Measurements from ENCODE around the gene OR9I1.

OR9I1 gene, protein sequence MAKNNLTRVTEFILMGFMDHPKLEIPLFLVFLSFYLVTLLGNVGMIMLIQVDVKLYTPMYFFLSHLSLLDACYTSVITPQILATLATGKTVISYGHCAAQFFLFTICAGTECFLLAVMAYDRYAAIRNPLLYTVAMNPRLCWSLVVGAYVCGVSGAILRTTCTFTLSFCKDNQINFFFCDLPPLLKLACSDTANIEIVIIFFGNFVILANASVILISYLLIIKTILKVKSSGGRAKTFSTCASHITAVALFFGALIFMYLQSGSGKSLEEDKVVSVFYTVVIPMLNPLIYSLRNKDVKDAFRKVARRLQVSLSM

DNA sequence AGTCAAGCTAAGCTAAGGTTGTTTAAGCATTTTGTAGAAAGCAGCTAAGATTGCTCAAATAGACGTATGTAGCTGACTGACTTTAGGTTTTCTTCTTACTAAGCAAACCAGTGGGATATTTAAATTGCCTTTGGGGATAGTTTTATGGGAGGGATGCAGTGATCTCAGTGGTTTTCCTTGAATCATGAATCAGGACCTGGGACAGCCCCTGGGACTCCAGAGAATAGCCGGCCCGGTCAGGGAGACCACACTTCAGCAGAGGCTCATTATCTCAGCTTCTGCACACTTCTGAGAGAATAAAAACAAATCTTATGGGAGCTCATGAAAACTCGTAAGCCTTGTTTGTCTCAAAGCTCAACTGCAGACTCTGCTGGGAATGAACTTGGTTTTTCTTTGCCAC, at the start of gene OR9I1:
Gene OR9I1, minus strand, starts transcription at position 62 of the 400 bp plus-strand sequence. CDS start 6,086 bp downstream, outside the sequence.
- DNase-seq: no peak

DNA sequence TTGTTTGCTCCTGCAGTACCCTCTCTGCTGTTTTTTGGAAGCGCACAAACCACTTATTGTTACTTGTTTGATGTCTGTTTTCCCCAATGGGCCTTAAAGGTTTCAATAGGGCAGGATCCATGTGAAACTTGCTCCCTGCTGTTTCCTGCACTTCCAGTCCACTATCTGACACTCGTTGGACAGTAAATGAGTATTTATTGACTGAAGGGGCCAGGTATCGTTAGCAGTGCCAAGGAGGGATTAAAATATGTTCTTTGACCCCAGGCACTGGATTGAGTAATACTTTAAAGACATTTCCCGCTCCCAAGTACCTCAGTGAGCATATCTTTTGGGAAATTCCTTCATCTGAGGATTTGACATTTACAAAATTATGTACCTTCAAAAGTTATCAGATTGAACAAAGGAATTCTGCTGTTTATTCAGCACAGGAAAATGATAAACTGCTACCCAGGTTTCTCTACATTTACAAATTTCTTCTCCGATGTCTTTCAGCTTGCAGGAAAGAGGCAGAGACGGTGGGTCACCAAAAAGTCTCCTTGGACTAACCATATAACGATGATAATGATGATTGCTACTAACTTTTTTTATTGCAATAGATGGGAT, 40.3 kb upstream of the OR9I1 start:
- no peak for DNase-seq

DNA sequence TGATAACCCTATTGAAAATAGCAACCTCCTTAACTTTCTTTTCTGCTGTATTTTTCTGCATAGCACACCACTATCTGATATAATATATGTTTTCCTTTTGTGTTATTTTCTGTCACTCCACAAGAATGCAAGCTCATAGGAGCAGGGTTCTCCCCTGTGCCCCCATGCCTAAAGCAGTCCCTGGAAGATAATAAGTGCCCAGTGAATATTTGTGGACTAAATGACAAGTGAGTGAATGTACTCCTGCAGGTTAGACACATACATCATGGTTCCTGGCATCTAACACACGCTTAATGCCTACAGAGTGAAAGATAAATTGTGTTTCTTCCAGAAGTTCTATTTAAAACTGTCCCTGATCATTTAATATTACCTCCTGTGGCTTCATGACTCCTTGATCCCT, 39.7 kb upstream of the OR9I1 start:
- DNase-seq: no peak

- DNase-seq: no peak
These were observed 39.1 kb upstream of the OR9I1 start for GRCh38 chr11:58164389-58164788.

DNA sequence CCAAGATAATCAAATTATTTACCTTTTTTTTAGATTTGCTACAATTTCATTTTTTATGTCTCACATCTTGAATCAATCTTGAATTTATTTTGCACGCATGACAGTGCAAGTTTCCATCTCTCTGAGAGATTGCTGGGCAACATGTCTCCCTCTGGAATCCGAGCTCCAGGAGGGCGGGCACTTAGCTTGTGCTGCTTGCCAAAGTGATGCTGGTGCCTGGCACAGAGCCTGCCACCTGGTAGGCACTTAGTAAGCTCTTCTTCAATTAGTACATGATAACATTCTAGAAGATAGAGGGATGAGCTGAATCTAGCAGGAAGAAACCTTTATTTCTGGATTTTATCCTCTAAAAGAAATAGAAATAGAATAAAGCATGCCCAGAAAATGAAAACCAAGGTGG, 27.5 kb upstream of the OR9I1 start:
- no peak for DNase-seq

DNA sequence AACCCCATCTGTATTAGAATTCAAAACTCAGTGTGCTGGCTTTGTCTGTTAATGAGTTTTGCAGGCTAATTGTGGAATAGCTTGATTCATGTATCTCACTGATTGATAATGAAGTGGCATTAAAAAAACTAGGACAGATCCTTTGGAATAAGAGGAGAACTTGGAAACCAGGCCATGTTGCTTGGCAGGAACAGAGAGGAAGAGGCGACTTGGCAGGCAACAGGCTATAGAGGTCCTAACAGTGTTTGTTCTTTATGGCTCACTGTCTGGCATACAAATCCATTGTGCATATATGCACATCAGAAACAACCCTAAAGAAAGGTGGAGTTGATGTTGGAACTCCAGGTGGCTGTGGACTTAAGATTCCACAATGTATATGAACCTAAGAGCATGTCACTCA, 17.4 kb upstream of the OR9I1 start:
- DNase-seq: no peak

DNA sequence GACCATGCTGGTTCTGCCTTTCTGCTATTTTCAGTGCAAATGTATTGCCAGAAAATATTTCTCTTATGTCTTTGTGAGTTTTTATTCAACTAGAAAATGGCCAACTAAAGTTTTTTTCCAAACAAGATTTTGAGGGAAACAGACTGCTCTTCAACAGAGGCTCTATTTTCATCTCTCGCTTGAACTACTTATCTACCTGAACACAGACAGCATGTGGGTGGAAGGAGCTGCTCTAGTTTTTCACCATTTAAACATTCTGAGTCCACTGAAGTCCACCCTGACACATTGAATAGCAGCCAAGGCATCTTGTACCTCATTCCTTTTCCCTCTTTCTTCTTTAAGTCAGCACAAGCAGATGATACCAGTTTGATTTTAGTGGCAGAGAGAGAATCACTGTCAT, 9.8 kb upstream of the OR9I1 start:
- DNase-seq: no peak

- DNase-seq: peak in 1 of 2 experiments; percentile 4
These were observed 8.8 kb upstream of the OR9I1 start for GRCh38 chr11:58134151-58134550.

GRCh38 chr11:58133309-58134076, 8.2 kb upstream of the OR9I1 start:
- no peak for DNase-seq

DNA sequence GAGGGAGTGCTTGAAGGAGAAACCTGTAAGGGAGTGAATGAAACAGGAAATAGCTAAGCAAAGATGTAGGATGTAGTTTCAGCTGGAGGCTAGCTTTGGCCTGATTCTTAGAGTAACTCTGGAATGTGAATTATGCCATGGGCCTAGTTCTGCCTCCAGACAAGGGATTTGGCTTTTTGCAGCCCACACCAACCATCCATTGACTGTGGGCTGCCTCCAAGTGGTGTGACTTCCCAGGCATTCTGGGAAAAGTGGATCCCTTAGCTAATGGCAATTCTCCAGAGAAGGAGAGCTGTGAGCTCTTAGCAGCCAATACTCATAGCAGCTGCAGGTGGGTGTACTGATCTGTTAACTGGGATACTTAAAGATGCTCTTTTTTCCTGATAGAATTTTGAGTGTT, 2.0 kb upstream of the OR9I1 start:
- DNase-seq: no peak

DNA sequence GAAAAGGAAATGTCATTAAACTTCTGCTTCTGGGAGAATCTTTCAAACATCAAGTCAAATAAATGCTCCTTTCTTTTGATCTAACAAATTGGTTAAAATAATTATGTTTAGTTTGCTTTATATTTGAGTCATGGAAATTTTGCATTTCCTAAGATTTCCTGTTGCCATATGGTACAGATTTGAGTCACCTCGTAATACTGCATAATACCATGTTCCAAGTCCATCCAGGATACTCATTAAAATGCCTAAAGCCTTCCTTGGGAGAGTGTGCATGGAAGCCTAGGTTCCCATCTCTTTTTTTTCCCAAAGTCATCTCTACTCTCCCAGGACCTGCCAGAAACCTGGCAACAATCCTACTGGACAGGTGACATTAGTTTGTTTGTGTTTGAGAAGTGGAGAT, 4.2 kb downstream of the OR9I1 start:
- DNase-seq: no peak

DNA sequence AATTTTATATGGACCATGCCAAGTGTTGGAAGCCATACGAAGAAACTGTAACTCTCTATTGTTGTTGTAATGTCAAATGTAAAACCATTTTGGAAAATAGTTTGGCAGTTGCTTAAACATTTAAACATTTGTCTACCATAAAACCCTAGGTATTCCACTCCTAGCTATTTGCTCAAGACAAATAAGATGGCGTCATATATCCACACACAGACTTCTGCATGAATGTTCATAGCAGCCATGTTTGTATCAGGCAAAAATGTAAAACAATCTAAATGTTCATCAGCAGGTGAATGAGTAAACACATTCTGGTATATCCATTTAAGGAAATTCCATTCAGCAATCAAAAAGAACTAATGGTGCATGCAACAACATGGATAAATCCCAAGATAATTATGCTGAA, 27.9 kb downstream of the OR9I1 start:
- no peak for DNase-seq

- no peak for DNase-seq
These were observed 38.8 kb downstream of the OR9I1 start for GRCh38 chr11:58086528-58086927.

GRCh38 chr11:58075781-58076180, 49.5 kb downstream of the OR9I1 start:
- DNase-seq: no peak

DNA sequence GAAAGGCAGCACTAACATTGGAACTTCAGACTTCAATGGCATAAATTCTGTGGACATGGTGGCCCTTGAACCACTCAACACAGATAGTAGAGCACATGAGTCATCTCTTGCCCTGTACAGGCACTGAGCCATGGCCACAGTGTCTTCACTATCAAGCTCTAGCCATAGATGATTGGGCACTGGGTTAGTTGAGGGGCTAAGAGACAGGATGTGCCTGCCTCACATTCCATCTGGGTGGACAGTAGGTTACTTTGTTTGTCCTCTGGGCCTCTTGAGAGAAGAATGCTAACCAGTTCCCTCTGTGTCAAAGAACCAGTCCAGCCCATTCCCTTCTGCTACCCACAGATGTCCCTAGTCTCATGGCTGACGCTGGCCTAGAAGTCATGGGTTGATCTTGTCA, 54.7 kb downstream of the OR9I1 start:
- no peak for DNase-seq

GRCh38 chr11:58068655-58069054, 56.7 kb downstream of the OR9I1 start:
- no peak for DNase-seq

GRCh38 chr11:58067685-58068084, 57.6 kb downstream of the OR9I1 start:
- no peak for DNase-seq
